ENCODE data around the gene CLIC6. TPM values are rescaled to one million over a fixed set of nuclear protein-coding genes. Genes with fewer than 3 reads are reported as not detected.

The CLIC6 gene
- polyA plus RNA-seq, 2 of the 4 experiments (the other 2 are of a cell fraction): 0.01 to 0.08 TPM

DNA sequence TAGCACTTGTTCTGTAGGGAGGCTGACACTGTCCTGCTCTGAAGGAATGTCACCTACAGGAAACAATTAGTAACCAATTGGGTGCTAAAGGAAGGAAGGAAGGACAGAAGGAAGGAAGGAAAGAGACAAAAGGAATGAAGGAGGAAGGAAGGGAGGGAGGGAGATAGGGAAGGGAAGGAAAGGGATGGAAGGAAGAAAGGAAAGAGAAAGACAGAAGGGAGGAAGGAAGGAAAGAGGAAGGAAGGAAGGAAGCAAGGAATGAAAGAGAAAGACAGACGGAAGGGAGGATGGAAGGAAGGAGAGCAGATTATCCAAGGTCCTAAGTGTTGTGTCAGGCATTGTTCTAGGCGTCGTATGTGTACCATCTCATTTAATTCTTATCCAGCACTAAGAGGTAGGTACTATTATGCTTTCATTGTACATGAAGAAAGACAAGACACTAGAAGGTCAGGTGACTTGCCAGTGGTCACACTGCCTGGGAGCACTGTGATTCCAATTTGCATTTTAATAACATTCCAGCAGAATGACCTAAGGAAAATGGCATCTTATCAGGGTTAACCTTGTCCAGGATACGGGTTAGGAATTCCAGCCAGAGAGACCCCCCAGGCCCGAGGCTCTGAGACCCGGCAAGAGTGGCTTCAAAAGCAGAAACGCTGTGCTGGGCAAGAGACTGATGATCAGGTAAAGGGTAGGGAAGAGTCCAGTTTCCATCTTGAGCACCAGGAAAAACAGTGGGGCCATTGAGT is 29.6 kb downstream of the CLIC6 start:
- Histone ChIP-seq H3K4me2 (no peak overlapping the region), H3K4me3 (no peak overlapping the region), H3K9me3 (no peaks in the 10 kb centered on the region), H3K27ac (no peak overlapping the region), H3K4me1 (no peaks in the 10 kb centered on the region)
- ChIA-PET CTCF (no interaction called here), POLR2A (no interaction called here)
- TF ChIP-seq RAD21 (conservative IDR thresholded peaks at IDR 0.05 in 1 of 2, IDR thresholded peaks at IDR 0.05 in 1 of 2) (no peak), FOSL2 (IDR thresholded peaks at IDR 0.05) (no peak), FOSL2 (CRISPR knock-in tag; IDR thresholded peaks at IDR 0.05) (no peak), ZFP36 (IDR thresholded peaks at IDR 0.05; ENCODE audit: borderline replicate concordance, partially characterized antibody) (no peak), TFCP2L1 (CRISPR knock-in tag; IDR thresholded peaks at IDR 0.05) (no peak), CHD4 (IDR thresholded peaks at IDR 0.05; ENCODE audit: borderline replicate concordance) (no peak), MAFK (IDR thresholded peaks at IDR 0.05; ENCODE audit: partially characterized antibody) (no peak), MYC (IDR thresholded peaks at IDR 0.05; ENCODE audit: borderline replicate concordance, low read length) (no peak), CHD2 (IDR thresholded peaks at IDR 0.05; ENCODE audit: low read length, partially characterized antibody) (no peak), HEYL (CRISPR knock-in tag; IDR thresholded peaks at IDR 0.05) (no peak), TP53 (CRISPR knock-in tag; IDR thresholded peaks at IDR 0.05) (no peak), HOXB13 (CRISPR knock-in tag; IDR thresholded peaks at IDR 0.05; ENCODE audit: low read depth) (no peak), SREBF2 (IDR thresholded peaks at IDR 0.05) (no peak), NPAS2 (CRISPR knock-in tag; IDR thresholded peaks at IDR 0.05; ENCODE audit: borderline replicate concordance) (no peak), RCOR1 (IDR thresholded peaks at IDR 0.05; ENCODE audit: low read depth, low read length) (no peak), JUNB (IDR thresholded peaks at IDR 0.05) (no peak), EP300 (IDR thresholded peaks at IDR 0.05) (no peak), KDM1A (IDR thresholded peaks at IDR 0.05; ENCODE audit: low read depth) (no peak)
- TF ChIP-seq, protein P1, sequence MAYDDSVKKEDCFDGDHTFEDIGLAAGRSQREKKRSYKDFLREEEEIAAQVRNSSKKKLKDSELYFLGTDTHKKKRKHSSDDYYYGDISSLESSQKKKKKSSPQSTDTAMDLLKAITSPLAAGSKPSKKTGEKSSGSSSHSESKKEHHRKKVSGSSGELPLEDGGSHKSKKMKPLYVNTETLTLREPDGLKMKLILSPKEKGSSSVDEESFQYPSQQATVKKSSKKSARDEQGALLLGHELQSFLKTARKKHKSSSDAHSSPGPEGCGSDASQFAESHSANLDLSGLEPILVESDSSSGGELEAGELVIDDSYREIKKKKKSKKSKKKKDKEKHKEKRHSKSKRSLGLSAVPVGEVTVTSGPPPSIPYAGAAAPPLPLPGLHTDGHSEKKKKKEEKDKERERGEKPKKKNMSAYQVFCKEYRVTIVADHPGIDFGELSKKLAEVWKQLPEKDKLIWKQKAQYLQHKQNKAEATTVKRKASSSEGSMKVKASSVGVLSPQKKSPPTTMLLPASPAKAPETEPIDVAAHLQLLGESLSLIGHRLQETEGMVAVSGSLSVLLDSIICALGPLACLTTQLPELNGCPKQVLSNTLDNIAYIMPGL (CRISPR knock-in tag; IDR thresholded peaks at IDR 0.05; ENCODE audit: borderline replicate concordance): no peak
- TF ChIP-seq, protein P2, sequence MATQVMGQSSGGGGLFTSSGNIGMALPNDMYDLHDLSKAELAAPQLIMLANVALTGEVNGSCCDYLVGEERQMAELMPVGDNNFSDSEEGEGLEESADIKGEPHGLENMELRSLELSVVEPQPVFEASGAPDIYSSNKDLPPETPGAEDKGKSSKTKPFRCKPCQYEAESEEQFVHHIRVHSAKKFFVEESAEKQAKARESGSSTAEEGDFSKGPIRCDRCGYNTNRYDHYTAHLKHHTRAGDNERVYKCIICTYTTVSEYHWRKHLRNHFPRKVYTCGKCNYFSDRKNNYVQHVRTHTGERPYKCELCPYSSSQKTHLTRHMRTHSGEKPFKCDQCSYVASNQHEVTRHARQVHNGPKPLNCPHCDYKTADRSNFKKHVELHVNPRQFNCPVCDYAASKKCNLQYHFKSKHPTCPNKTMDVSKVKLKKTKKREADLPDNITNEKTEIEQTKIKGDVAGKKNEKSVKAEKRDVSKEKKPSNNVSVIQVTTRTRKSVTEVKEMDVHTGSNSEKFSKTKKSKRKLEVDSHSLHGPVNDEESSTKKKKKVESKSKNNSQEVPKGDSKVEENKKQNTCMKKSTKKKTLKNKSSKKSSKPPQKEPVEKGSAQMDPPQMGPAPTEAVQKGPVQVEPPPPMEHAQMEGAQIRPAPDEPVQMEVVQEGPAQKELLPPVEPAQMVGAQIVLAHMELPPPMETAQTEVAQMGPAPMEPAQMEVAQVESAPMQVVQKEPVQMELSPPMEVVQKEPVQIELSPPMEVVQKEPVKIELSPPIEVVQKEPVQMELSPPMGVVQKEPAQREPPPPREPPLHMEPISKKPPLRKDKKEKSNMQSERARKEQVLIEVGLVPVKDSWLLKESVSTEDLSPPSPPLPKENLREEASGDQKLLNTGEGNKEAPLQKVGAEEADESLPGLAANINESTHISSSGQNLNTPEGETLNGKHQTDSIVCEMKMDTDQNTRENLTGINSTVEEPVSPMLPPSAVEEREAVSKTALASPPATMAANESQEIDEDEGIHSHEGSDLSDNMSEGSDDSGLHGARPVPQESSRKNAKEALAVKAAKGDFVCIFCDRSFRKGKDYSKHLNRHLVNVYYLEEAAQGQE (IDR thresholded peaks at IDR 0.05): no peak
- WGBS (ENCODE audit: missing lambda C conversion rate): 63% methylated on average over 7 of the region's 7 CpGs
- DNase-seq (ENCODE audit: low read depth in 1 of 2, low spot score in 1 of 2): no peak
- no peak for FAIRE-seq
- no peak for ATAC-seq

DNA sequence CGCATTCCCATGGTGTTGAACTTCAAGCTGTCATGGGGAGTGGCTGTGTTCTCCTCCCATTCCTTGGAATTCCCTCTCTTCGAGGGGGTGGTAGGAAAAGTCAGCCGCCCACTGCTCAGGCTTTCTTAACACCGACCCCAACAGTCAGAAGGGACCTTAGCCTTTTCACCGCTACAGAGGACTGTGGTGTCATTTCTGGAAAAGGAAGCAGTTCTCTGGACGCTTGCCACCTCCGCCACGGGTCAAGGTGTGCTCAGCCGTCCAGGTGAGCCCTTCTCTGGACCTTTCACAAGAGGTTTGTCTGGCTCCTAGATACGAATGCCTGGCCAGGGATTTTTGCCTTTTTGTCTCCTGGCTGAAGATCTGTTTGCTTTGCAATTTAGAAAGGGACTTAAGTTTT is 31.8 kb downstream of the CLIC6 start:
- Histone ChIP-seq H3K4me1 (no peaks in the 10 kb centered on the region), H3K4me3 (no peak overlapping the region), H3K27ac (no peak overlapping the region), H3K9me3 (no peaks in the 10 kb centered on the region), H3K4me2 (no peak overlapping the region)
- FAIRE-seq: no peak
- ATAC-seq: no peak
- ChIA-PET CTCF (no interaction called here), POLR2A (no interaction called here)
- no CpG with 5 or more reads among the region's 10 CpGs for WGBS (ENCODE audit: missing lambda C conversion rate)
- DNase-seq (ENCODE audit: low read depth in 1 of 2, low spot score in 1 of 2): no peak
- TF ChIP-seq CBX8 (IDR thresholded peaks at IDR 0.05): no peak
- TF ChIP-seq, protein P3, sequence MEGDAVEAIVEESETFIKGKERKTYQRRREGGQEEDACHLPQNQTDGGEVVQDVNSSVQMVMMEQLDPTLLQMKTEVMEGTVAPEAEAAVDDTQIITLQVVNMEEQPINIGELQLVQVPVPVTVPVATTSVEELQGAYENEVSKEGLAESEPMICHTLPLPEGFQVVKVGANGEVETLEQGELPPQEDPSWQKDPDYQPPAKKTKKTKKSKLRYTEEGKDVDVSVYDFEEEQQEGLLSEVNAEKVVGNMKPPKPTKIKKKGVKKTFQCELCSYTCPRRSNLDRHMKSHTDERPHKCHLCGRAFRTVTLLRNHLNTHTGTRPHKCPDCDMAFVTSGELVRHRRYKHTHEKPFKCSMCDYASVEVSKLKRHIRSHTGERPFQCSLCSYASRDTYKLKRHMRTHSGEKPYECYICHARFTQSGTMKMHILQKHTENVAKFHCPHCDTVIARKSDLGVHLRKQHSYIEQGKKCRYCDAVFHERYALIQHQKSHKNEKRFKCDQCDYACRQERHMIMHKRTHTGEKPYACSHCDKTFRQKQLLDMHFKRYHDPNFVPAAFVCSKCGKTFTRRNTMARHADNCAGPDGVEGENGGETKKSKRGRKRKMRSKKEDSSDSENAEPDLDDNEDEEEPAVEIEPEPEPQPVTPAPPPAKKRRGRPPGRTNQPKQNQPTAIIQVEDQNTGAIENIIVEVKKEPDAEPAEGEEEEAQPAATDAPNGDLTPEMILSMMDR (IDR thresholded peaks at IDR 0.05): no peak
- no peak for TF ChIP-seq KDM1A (IDR thresholded peaks at IDR 0.05; ENCODE audit: low read depth)
- no peak for TF ChIP-seq RARB (CRISPR knock-in tag; IDR thresholded peaks at IDR 0.05)
- no peak for TF ChIP-seq MAZ (IDR thresholded peaks at IDR 0.05; ENCODE audit: borderline replicate concordance, low read depth, low read length)
- TF ChIP-seq CBX2 (IDR thresholded peaks at IDR 0.05; ENCODE audit: borderline replicate concordance, low read depth): no peak
- no peak for TF ChIP-seq KDM5A (IDR thresholded peaks at IDR 0.05)
- TF ChIP-seq, protein P2 (IDR thresholded peaks at IDR 0.05): no peak
- TF ChIP-seq EHMT2 (IDR thresholded peaks at IDR 0.05; ENCODE audit: low read depth): no peak
- no peak for TF ChIP-seq CHD4 (IDR thresholded peaks at IDR 0.05; ENCODE audit: borderline replicate concordance)
- no peak for TF ChIP-seq HDAC2 (IDR thresholded peaks at IDR 0.05)
